Measurements from ENCODE around the gene GATA3. TPM values are rescaled to one million over a fixed set of nuclear protein-coding genes. Genes with fewer than 3 reads are reported as not detected.

GATA3 gene
- total and polyA plus RNA-seq, 9 of the 15 experiments (the other 6 are each of a cell fraction or from before 2014, with no cell fraction given): 0.01 to 0.24 (median 0.09) TPM; not detected in 6

DNA sequence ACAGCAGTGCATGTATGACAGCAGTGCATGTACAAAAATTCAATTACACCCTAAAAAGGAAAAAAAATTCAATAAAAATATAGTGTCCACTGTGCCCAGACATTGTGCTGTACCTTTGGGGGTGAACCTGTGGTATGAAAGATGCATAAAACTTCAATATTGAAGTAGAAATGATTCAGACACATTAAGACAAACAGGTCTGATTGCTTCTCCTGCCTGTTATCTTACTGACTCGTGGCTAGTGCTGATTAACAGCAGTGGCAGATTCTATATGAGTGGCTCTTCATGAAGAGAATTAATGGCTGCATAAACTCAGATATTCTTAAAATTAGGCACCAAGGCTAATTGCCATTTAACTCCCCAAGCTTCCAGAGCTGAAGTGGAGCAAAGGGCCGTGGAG, 37.9 kb downstream of the GATA3 start (continued):
- TF ChIP-seq, protein P1, sequence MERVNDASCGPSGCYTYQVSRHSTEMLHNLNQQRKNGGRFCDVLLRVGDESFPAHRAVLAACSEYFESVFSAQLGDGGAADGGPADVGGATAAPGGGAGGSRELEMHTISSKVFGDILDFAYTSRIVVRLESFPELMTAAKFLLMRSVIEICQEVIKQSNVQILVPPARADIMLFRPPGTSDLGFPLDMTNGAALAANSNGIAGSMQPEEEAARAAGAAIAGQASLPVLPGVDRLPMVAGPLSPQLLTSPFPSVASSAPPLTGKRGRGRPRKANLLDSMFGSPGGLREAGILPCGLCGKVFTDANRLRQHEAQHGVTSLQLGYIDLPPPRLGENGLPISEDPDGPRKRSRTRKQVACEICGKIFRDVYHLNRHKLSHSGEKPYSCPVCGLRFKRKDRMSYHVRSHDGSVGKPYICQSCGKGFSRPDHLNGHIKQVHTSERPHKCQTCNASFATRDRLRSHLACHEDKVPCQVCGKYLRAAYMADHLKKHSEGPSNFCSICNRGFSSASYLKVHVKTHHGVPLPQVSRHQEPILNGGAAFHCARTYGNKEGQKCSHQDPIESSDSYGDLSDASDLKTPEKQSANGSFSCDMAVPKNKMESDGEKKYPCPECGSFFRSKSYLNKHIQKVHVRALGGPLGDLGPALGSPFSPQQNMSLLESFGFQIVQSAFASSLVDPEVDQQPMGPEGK (CRISPR knock-in tag; IDR thresholded peaks at IDR 0.05; ENCODE audit: borderline replicate concordance): no peak
- no peak for TF ChIP-seq NFE2L1 (tag; IDR thresholded peaks at IDR 0.05; ENCODE audit: borderline replicate concordance, low read depth)
- TF ChIP-seq, protein P2, sequence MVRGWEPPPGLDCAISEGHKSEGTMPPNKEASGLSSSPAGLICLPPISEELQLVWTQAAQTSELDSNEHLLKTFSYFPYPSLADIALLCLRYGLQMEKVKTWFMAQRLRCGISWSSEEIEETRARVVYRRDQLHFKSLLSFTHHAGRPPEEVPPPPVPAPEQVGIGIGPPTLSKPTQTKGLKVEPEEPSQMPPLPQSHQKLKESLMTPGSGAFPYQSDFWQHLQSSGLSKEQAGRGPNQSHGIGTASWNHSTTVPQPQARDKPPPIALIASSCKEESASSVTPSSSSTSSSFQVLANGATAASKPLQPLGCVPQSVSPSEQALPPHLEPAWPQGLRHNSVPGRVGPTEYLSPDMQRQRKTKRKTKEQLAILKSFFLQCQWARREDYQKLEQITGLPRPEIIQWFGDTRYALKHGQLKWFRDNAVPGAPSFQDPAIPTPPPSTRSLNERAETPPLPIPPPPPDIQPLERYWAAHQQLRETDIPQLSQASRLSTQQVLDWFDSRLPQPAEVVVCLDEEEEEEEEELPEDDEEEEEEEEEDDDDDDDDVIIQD (CRISPR knock-in tag; IDR thresholded peaks at IDR 0.05): no peak
- no peak for TF ChIP-seq OTX1 (CRISPR knock-in tag; IDR thresholded peaks at IDR 0.05)

DNA sequence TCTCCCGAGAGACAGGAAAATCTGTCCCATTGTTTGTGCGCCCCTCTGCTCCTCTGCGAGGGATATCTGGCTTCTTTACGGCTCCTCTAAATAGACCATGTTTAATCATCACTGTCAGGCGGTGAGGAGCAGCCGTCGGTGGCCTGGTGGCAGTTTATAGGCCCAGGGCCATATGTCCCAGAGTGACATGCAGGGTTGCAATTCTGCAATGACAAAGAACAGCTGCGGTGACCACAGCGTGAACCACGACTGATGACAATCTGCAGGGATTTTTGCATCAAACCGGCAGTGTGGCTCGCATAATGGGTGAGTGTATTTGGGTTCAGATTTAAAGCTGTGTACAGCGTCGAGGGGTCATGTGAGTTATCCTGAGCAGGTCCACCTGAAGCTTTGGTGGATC, 41.5 kb downstream of the GATA3 start:
- Histone ChIP-seq H3K4me3 (no peak overlapping the region), H3K4me1 (replicated peaks in 1 of 2; ENCODE audit: control insufficient read depth in 2 of 2, insufficient read depth in 2 of 2, low read length in 2 of 2) (no peaks in the 10 kb centered on the region), H3K9ac (ENCODE audit: insufficient read depth in 1 of 2, low read depth in 2 of 2, low read length in 2 of 2) (no peak overlapping the region), H2AFZ (ENCODE audit: low read depth, low read length) (no peak overlapping the region), H3K27ac (ENCODE audit: extremely low read depth, low read depth, low read length) (no peak overlapping the region), H3K9me3 (replicated peaks; ENCODE audit: control insufficient read depth, insufficient read depth, low read depth, low read length) (no peaks in the 10 kb centered on the region), H3K79me2 (ENCODE audit: control insufficient read depth, insufficient read depth, low read length) (no peaks in the 10 kb centered on the region), H3K4me2 (ENCODE audit: insufficient read depth, low read length) (no peak overlapping the region), H3K36me3 (ENCODE audit: control insufficient read depth, insufficient read depth, low read length) (no peaks in the 10 kb centered on the region), H3K9me1 (ENCODE audit: control insufficient read depth, insufficient read depth, low read length) (no peaks in the 10 kb centered on the region), H4K20me1 (replicated peaks; ENCODE audit: control insufficient read depth, insufficient read depth, low read length) (no peaks in the 10 kb centered on the region; the same call in 1 of the 2 replicates), H3K27me3 (ENCODE audit: control insufficient read depth in 2 of 2, insufficient read depth in 2 of 2, low read length in 2 of 2) (peaks cover 9 to 35% of the 10 kb centered on the region in 2 experiments; a peak in 4 of 5 replicates)
- CTCF ChIA-PET (ENCODE audit: low intra/inter-chr PET ratio): no interaction called here
- DNase-seq (ENCODE audit: extremely low read depth in 1 of 4, low spot score in 3 of 4): no peak
- 0 out of 3 replicates have a peak, but pooled peaks have one; percentile 23 for ATAC-seq
- intact Hi-C loops (cut with micrococcal nuclease): no loop called here
- WGBS (ENCODE audit: insufficient coverage, low coverage, missing lambda C conversion rate): 1% methylated on average over 14 of the region's 14 CpGs
- FAIRE-seq: no peak
- no TSS peak for BruUV-seq (replicated peaks)
- in situ Hi-C loops (cut with MboI): no loop called here
- POLR2A ChIA-PET: no interaction called here
- TF ChIP-seq MED1 (CRISPR knock-in tag; IDR thresholded peaks at IDR 0.05; ENCODE audit: borderline replicate concordance) (no peak), ERF (CRISPR knock-in tag; IDR thresholded peaks at IDR 0.05) (no peak), ZNF507 (tag; conservative IDR thresholded peaks at IDR 0.05) (no peak), WHSC1 (IDR thresholded peaks at IDR 0.05; ENCODE audit: low read length) (no peak), ATF1 (CRISPR knock-in tag; IDR thresholded peaks at IDR 0.05) (no peak), ATF1 (tag; IDR thresholded peaks at IDR 0.05) (no peak), ASH1L (IDR thresholded peaks at IDR 0.05; ENCODE audit: borderline replicate concordance, low read depth, partially characterized antibody) (no peak)
- TF ChIP-seq, protein P3, sequence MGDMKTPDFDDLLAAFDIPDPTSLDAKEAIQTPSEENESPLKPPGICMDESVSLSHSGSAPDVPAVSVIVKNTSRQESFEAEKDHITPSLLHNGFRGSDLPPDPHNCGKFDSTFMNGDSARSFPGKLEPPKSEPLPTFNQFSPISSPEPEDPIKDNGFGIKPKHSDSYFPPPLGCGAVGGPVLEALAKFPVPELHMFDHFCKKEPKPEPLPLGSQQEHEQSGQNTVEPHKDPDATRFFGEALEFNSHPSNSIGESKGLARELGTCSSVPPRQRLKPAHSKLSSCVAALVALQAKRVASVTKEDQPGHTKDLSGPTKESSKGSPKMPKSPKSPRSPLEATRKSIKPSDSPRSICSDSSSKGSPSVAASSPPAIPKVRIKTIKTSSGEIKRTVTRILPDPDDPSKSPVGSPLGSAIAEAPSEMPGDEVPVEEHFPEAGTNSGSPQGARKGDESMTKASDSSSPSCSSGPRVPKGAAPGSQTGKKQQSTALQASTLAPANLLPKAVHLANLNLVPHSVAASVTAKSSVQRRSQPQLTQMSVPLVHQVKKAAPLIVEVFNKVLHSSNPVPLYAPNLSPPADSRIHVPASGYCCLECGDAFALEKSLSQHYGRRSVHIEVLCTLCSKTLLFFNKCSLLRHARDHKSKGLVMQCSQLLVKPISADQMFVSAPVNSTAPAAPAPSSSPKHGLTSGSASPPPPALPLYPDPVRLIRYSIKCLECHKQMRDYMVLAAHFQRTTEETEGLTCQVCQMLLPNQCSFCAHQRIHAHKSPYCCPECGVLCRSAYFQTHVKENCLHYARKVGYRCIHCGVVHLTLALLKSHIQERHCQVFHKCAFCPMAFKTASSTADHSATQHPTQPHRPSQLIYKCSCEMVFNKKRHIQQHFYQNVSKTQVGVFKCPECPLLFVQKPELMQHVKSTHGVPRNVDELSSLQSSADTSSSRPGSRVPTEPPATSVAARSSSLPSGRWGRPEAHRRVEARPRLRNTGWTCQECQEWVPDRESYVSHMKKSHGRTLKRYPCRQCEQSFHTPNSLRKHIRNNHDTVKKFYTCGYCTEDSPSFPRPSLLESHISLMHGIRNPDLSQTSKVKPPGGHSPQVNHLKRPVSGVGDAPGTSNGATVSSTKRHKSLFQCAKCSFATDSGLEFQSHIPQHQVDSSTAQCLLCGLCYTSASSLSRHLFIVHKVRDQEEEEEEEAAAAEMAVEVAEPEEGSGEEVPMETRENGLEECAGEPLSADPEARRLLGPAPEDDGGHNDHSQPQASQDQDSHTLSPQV (IDR thresholded peaks at IDR 0.05): no peak
- TF ChIP-seq, protein P4, sequence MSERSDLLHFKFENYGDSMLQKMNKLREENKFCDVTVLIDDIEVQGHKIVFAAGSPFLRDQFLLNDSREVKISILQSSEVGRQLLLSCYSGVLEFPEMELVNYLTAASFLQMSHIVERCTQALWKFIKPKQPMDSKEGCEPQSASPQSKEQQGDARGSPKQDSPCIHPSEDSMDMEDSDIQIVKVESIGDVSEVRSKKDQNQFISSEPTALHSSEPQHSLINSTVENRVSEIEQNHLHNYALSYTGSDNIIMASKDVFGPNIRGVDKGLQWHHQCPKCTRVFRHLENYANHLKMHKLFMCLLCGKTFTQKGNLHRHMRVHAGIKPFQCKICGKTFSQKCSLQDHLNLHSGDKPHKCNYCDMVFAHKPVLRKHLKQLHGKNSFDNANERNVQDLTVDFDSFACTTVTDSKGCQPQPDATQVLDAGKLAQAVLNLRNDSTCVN (CRISPR knock-in tag; IDR thresholded peaks at IDR 0.05): no peak
